Measurements from ENCODE around the gene TMEM132C.

DNA sequence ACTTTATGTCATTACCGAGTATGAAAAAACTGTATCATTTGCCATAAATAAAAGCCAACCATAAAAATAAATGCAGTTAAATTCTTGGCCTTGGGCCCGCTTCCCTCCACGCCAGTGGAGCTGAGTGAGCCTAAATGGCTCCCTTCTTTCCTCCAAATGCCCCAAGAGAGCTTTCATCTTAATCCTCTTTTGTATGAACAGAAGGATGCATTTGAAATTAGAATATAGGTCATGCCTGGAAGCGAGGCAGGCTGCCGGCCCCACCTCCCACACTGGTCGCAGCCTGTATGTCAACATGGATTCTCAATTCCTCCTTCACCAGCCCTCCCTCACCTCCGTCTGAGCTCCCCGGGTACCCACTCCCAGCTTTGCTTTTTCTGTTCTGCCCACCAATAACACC lies 311.1 kb downstream of the TMEM132C start:
- TF ChIP-seq, protein P1, sequence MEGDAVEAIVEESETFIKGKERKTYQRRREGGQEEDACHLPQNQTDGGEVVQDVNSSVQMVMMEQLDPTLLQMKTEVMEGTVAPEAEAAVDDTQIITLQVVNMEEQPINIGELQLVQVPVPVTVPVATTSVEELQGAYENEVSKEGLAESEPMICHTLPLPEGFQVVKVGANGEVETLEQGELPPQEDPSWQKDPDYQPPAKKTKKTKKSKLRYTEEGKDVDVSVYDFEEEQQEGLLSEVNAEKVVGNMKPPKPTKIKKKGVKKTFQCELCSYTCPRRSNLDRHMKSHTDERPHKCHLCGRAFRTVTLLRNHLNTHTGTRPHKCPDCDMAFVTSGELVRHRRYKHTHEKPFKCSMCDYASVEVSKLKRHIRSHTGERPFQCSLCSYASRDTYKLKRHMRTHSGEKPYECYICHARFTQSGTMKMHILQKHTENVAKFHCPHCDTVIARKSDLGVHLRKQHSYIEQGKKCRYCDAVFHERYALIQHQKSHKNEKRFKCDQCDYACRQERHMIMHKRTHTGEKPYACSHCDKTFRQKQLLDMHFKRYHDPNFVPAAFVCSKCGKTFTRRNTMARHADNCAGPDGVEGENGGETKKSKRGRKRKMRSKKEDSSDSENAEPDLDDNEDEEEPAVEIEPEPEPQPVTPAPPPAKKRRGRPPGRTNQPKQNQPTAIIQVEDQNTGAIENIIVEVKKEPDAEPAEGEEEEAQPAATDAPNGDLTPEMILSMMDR (IDR thresholded peaks at IDR 0.05), result no peak
- TF ChIP-seq EP300 (IDR thresholded peaks at IDR 0.05), result no peak
